CD14-positive monocyte (primary cell): ENCODE measurements around the gene JCAD. TPM values are rescaled to one million over a fixed set of nuclear protein-coding genes. Genes with fewer than 3 reads are reported as not detected.
A peak's percentile ranks its signal among the peaks of the same experiment; 100 is the strongest.

ENCODE experiments used
- DNase-seq, 3 donors: peaks; one replicate each; pipeline ENCODE4 v3.0.0-alpha.2; 2011 to 2022
- H2AFZ ChIP-seq: 2 replicates; pipeline ENCODE4 v1.6.0; 2012; ENCODE audit warnings: mild to moderate bottlenecking, low read depth, low read length, inconsistent platforms; ENCODE audit not compliant: insufficient read depth, poor library complexity, severe bottlenecking
- H3K27ac ChIP-seq, 2 donors: 1 replicate in 1 of 2; 2 replicates in 1 of 2; pipeline ENCODE4 v1.5.1; 2012 to 2013; ENCODE audit warnings: low read length in 2 of 2, control low read depth in 1 of 2, inconsistent platforms in 1 of 2, low read depth in 1 of 2, mild to moderate bottlenecking in 1 of 2
- H3K27me3 ChIP-seq, 2 donors: one replicate each; pipeline versions ENCODE4 v1.6.0 to v1.6.1; 2011 to 2013; ENCODE audit warnings: low read length in 2 of 2; ENCODE audit not compliant: control insufficient read depth in 2 of 2, insufficient read depth in 2 of 2
- H3K36me3 ChIP-seq, 2 donors: replicated peaks in 1 of 2; 1 replicate in 1 of 2; 2 replicates in 1 of 2; pipeline versions ENCODE4 v1.5.1 to v1.6.1; 2012 to 2013; ENCODE audit warnings: low read length in 2 of 2, control low read depth in 1 of 2, inconsistent platforms in 1 of 2, mild to moderate bottlenecking in 1 of 2; ENCODE audit not compliant: insufficient read depth in 2 of 2, control insufficient read depth in 1 of 2
- H3K4me1 ChIP-seq, 2 donors: 1 replicate in 1 of 2; 2 replicates in 1 of 2; pipeline versions ENCODE4 v1.5.1 to v1.6.1; 2012 to 2013; ENCODE audit warnings: low read length in 2 of 2, control low read depth in 1 of 2, inconsistent platforms in 1 of 2, mild to moderate bottlenecking in 1 of 2, moderate library complexity in 1 of 2; ENCODE audit not compliant: insufficient read depth in 2 of 2, control insufficient read depth in 1 of 2
- H3K4me2 ChIP-seq: replicated peaks from 2 replicates; pipeline ENCODE3; 2012; ENCODE audit warnings: low read length, moderate library complexity, mild to moderate bottlenecking; ENCODE audit not compliant: poor library complexity, severe bottlenecking; ENCODE audit errors: extremely low read depth
- H3K4me3 ChIP-seq, 3 experiments: fragments of 200-600 bp in 1 of 3; sonication (generic) in 1 of 3; replicated peaks in 1 of 3; 1 replicate in 2 of 3; 2 replicates in 1 of 3; pipeline ENCODE4 v1.5.1; 2011 to 2013; ENCODE audit warnings: low read length in 3 of 3, mild to moderate bottlenecking in 3 of 3, control low read depth in 2 of 3, low read depth in 2 of 3, inconsistent platforms in 1 of 3, moderate library complexity in 1 of 3
- H3K79me2 ChIP-seq: 2 replicates; pipeline ENCODE4 v1.6.0; 2012; ENCODE audit warnings: mild to moderate bottlenecking, control low read depth, inconsistent platforms, low read length, moderate library complexity; ENCODE audit not compliant: insufficient read depth
- H3K9ac ChIP-seq: 2 replicates; pipeline ENCODE4 v1.6.0; 2017; ENCODE audit warnings: low read length, mild to moderate bottlenecking; ENCODE audit not compliant: insufficient read depth, poor library complexity, severe bottlenecking
- H3K9me3 ChIP-seq, 2 donors: replicated peaks in 1 of 2; 1 replicate in 1 of 2; 2 replicates in 1 of 2; pipeline versions ENCODE4 v1.5.1 to v1.6.1; 2012 to 2013; ENCODE audit warnings: low read length in 2 of 2, control low read depth in 1 of 2; ENCODE audit not compliant: control insufficient read depth in 1 of 2, insufficient read depth in 1 of 2
- H4K20me1 ChIP-seq: 2 replicates; pipeline ENCODE4 v1.6.0; 2012; ENCODE audit warnings: mild to moderate bottlenecking, low read length, control low read depth, moderate library complexity; ENCODE audit not compliant: insufficient read depth
- H3K27ac Mint-ChIP-seq, 7 donors: one replicate each; pipeline ENCODE4 v1.8.0; 2020; ENCODE audit warnings: mild to moderate bottlenecking in 7 of 7, mixed read lengths in 7 of 7, moderate library complexity in 6 of 7, inconsistent platforms in 2 of 7
- H3K27me3 Mint-ChIP-seq, 3 donors: one replicate each; pipeline ENCODE4 v1.8.0; 2021 to 2022; ENCODE audit warnings: low read depth in 3 of 3, mild to moderate bottlenecking in 3 of 3, mixed read lengths in 3 of 3, moderate library complexity in 3 of 3, inconsistent platforms in 1 of 3
- H3K36me3 Mint-ChIP-seq, 2 donors: one replicate each; pipeline ENCODE4 v1.8.0; 2020; ENCODE audit warnings: mixed read lengths in 2 of 2, inconsistent platforms in 1 of 2, mild to moderate bottlenecking in 1 of 2
- H3K4me1 Mint-ChIP-seq: one replicate; pipeline ENCODE4 v1.8.0; 2020; ENCODE audit warnings: mild to moderate bottlenecking, mixed read lengths
- H3K4me3 Mint-ChIP-seq, 2 donors: one replicate each; pipeline ENCODE4 v1.8.0; 2020; ENCODE audit warnings: mild to moderate bottlenecking in 2 of 2, mixed read lengths in 2 of 2, moderate library complexity in 1 of 2
- H3K9me3 Mint-ChIP-seq, 7 donors: one replicate each; pipeline ENCODE4 v1.8.0; 2020 to 2022; ENCODE audit warnings: mixed read lengths in 7 of 7, mild to moderate bottlenecking in 6 of 7, moderate library complexity in 6 of 7, inconsistent platforms in 2 of 7
- CTCF ChIP-seq: fragments of 200-600 bp; IDR thresholded peaks from one replicate; pipeline ENCODE4 v1.8.0; 2022; ENCODE audit warnings: antibody characterized with exemption, mild to moderate bottlenecking
- WGBS: methylation state at CpG from one replicate; pipeline ENCODE4 v1.1.5; 2013; ENCODE audit warnings: missing lambda C conversion rate; ENCODE audit not compliant: insufficient coverage; 5-methylcytosine and 5-hydroxymethylcytosine counted together
- intact Hi-C, 2 donors: fragments of 100-400 bp; cut with micrococcal nuclease; formaldehyde crosslinking; loops; one replicate each; pipeline versions ENCODE4 v1.15.0 to v1.15.1; 2023
- polyA plus RNA-seq, 3 donors: library from polyadenylated mRNA; depleted of rRNA in 1 of 3; unstranded in 2 of 3; stranded (reverse) in 1 of 3; fragments of 300-500 nt in 2 of 3; fragments of >200 nt in 1 of 3; fragmentation: Illumina TruSeq in 2 of 3; gene quantifications; 1 replicate in 2 of 3; 2 replicates in 1 of 3; pipeline ENCODE4 v1.2.3, GENCODE V29; 2012 to 2021

Gene JCAD
- polyA plus RNA-seq, 3 donors, result not detected

GRCh38 chr10:30027057-30028005 lies 32.1 kb downstream of the JCAD start:
- peaks cover 30 to 62% (median 46%) of the 10 kb centered on the region in 3 donors for H3K27me3 Mint-ChIP-seq

More at GRCh38 chr10:30027057-30028005, 32.1 kb downstream of the JCAD start:
- H3K9me3 Mint-ChIP-seq, result peaks cover 0 to 8% (median 2%) of the 10 kb centered on the region in 7 donors
- no peak overlapping the region for H3K27ac ChIP-seq
- no peaks in the 10 kb centered on the region for H3K9me3 ChIP-seq
- H3K27me3 ChIP-seq, result peaks cover 0 to 46% of the 10 kb centered on the region in 2 donors
- no peak for TF ChIP-seq CTCF
- no peaks in the 10 kb centered on the region for H3K79me2 ChIP-seq
- no peaks in the 10 kb centered on the region for H4K20me1 ChIP-seq
- intact Hi-C loops, result no loop called here
- H3K9ac ChIP-seq, result peak overlapping the region; percentile 49
- H3K4me2 ChIP-seq, result peak overlapping the region; percentile 67
- peaks cover 24% of the 10 kb centered on the region for H3K4me1 Mint-ChIP-seq
- DNase-seq, result peak; percentile 35 to 52 (median 44)
- H2AFZ ChIP-seq, result peak overlapping the region; percentile 79
- 13% methylated on average over 41 of the region's 42 CpGs for WGBS
- H3K4me1 ChIP-seq, result peaks cover 17 to 19% of the 10 kb centered on the region in 2 donors
- no peaks in the 10 kb centered on the region for H3K36me3 Mint-ChIP-seq
- no peaks in the 10 kb centered on the region for H3K36me3 ChIP-seq
- H3K4me3 Mint-ChIP-seq, result peak overlapping the region; percentile 83 to 98
- H3K27ac Mint-ChIP-seq, result peak overlapping the region in 1 of 7 donors; percentile 65
- peak overlapping the region in 2 of 3 experiments; percentile 21 to 64 for H3K4me3 ChIP-seq
